GM12878 (cell line): ENCODE measurements around the gene CCNL2. TPM values are rescaled to one million over a fixed set of nuclear protein-coding genes. Genes with fewer than 3 reads are reported as not detected.

Source experiments
- BCL11A ChIP-seq: IDR thresholded peaks from 2 replicates; pipeline ENCODE4 v1.6.1; 2011; ENCODE audit warnings: low read depth, low read length
- CREM ChIP-seq: IDR thresholded peaks from 2 replicates; pipeline ENCODE4 v1.6.1; 2014; ENCODE audit warnings: antibody characterized with exemption, low read depth
- CUX1 ChIP-seq: IDR thresholded peaks from 2 replicates; pipeline ENCODE4 v1.6.1; 2012; ENCODE audit warnings: improper control_type of control experiment, low read depth, low read length; ENCODE audit not compliant: insufficient replicate concordance
- ETV6 ChIP-seq, 2 experiments: fragments of 450-650 bp in 1 of 2; IDR thresholded peaks in 1 of 2; conservative IDR thresholded peaks in 1 of 2; 2 replicates each; pipeline ENCODE4 v1.6.1; 2014; ENCODE audit warnings: antibody characterized with exemption in 1 of 2, borderline replicate concordance in 1 of 2, low read depth in 1 of 2, mild to moderate bottlenecking in 1 of 2, moderate library complexity in 1 of 2
- FOS ChIP-seq: IDR thresholded peaks from 3 replicates; pipeline ENCODE4 v1.6.1; 2011; ENCODE audit warnings: borderline replicate concordance; ENCODE audit not compliant: insufficient read length; ENCODE audit errors: extremely low read depth
- HDAC2 ChIP-seq: fragments of 200-600 bp; sonication (generic); IDR thresholded peaks from 2 replicates; pipeline ENCODE4 v1.6.1; 2017
- IKZF2 ChIP-seq, 2 experiments: fragments of 450-650 bp; IDR thresholded peaks; 2 replicates each; pipeline ENCODE4 v1.6.1; 2017; ENCODE audit warnings: mild to moderate bottlenecking in 2 of 2, moderate library complexity in 2 of 2
- JUNB ChIP-seq: IDR thresholded peaks from 2 replicates; pipeline ENCODE4 v1.6.1; 2016; ENCODE audit warnings: antibody characterized with exemption, mild to moderate bottlenecking
- JUND ChIP-seq: IDR thresholded peaks from 2 replicates; pipeline ENCODE4 v1.6.1; 2012; ENCODE audit warnings: low read depth, mild to moderate bottlenecking, low read length, improper control_type of control experiment, moderate library complexity
- KLF5 ChIP-seq: fragments of 450-650 bp; IDR thresholded peaks from 2 replicates; pipeline ENCODE4 v1.6.1; 2014; ENCODE audit warnings: mild to moderate bottlenecking; ENCODE audit not compliant: partially characterized antibody
- MEF2B ChIP-seq: fragments of 450-650 bp; IDR thresholded peaks from 2 replicates; pipeline ENCODE4 v1.6.1; 2018; ENCODE audit warnings: mild to moderate bottlenecking, moderate library complexity; ENCODE audit not compliant: partially characterized antibody, poor library complexity, severe bottlenecking
- MTA2 ChIP-seq: fragments of 450-650 bp; IDR thresholded peaks from 2 replicates; pipeline ENCODE4 v1.6.1; 2016; ENCODE audit warnings: low read depth, mild to moderate bottlenecking, moderate library complexity
- NFYB ChIP-seq: IDR thresholded peaks from 2 replicates; pipeline ENCODE4 v1.6.1; 2011; ENCODE audit warnings: low read depth, mild to moderate bottlenecking, low read length, improper control_type of control experiment, moderate library complexity; ENCODE audit not compliant: insufficient read depth
- PAX5 ChIP-seq: IDR thresholded peaks from 2 replicates; pipeline ENCODE4 v1.6.1; 2011; ENCODE audit warnings: low read depth, low read length, borderline replicate concordance
- PKNOX1 ChIP-seq: fragments of 450-650 bp; IDR thresholded peaks from 2 replicates; pipeline ENCODE4 v1.6.1; 2016; ENCODE audit warnings: mild to moderate bottlenecking
- POLR2A ChIP-seq: IDR thresholded peaks from 2 replicates; pipeline ENCODE4 v1.6.1; 2011; ENCODE audit warnings: low read depth, mild to moderate bottlenecking, low read length
- SP1 ChIP-seq: IDR thresholded peaks from one replicate; pipeline ENCODE4 v1.6.1; 2011; ENCODE audit warnings: low read depth, low read length
- STAT1 ChIP-seq: fragments of 450-650 bp; conservative IDR thresholded peaks from 2 replicates; pipeline ENCODE4 v1.6.1; 2014; ENCODE audit warnings: antibody characterized with exemption, mild to moderate bottlenecking
- TARDBP ChIP-seq: IDR thresholded peaks from 2 replicates; pipeline ENCODE4 v1.6.1; 2016; ENCODE audit warnings: borderline replicate concordance
- YBX1 ChIP-seq: fragments of 450-650 bp; IDR thresholded peaks from 2 replicates; pipeline ENCODE4 v1.6.1; 2016; ENCODE audit warnings: antibody characterized with exemption
- ZBED1 ChIP-seq: IDR thresholded peaks from 2 replicates; pipeline ENCODE4 v1.6.1; 2016; ENCODE audit warnings: borderline replicate concordance
- ZBTB4 ChIP-seq: fragments of 450-650 bp; formaldehyde crosslinking; IDR thresholded peaks from 2 replicates; pipeline ENCODE4 v1.4.0; 2022; ENCODE audit warnings: mild to moderate bottlenecking, moderate library complexity
- ZNF207 ChIP-seq: fragments of 450-650 bp; IDR thresholded peaks from 2 replicates; pipeline ENCODE4 v1.6.1; 2014; ENCODE audit warnings: antibody characterized with exemption, mild to moderate bottlenecking, borderline replicate concordance
- polyA plus RNA-seq, 11 experiments: library from polyadenylated mRNA; depleted of rRNA in 4 of 11; unstranded in 6 of 11; stranded (reverse) in 5 of 11; fragments of >200 nt; fragmentation: Nextera tagmentation in 4 of 11; fragmentation: Illumina TruSeq in 1 of 11; extraction: Ambion mirVana in 4 of 11; extraction: Trizol in 1 of 11; gene quantifications; 1 replicate in 1 of 11; 2 replicates in 10 of 11; pipeline versions ENCODE4 v1.2.1 to v1.2.3, GENCODE V29; 2011 to 2016; ENCODE audit warnings: inconsistent platforms in 2 of 11, missing spikeins in 2 of 11, low read depth in 1 of 11
- total RNA-seq, 4 experiments: library from RNA; depleted of rRNA in 3 of 4; stranded (reverse); fragments of >200 nt in 3 of 4; fragmentation: Illumina TruSeq in 1 of 4; extraction: Trizol in 1 of 4; gene quantifications; 2 replicates each; pipeline versions ENCODE4 v1.2.1 to v1.2.3, GENCODE V29; 2013 to 2021

CCNL2 gene
- total and polyA plus RNA-seq, 10 of the 15 experiments (the other 5 are each of a cell fraction or from before 2014, with no cell fraction given): 2.1 to 143 (median 101) TPM

GRCh38 chr1:1422465-1423244 lies 23.5 kb upstream of the CCNL2 start (continued):
- TF ChIP-seq ETV6 (conservative IDR thresholded peaks at IDR 0.05 in 1 of 2, IDR thresholded peaks at IDR 0.05 in 1 of 2; ENCODE audit: borderline replicate concordance in 1 of 2, low read depth in 1 of 2): no peak
- TF ChIP-seq CUX1: no peak
- TF ChIP-seq PAX5: no peak
- TF ChIP-seq NFYB: no peak
- no peak for TF ChIP-seq STAT1
- TF ChIP-seq MEF2B: peak; percentile 18
- no peak for TF ChIP-seq CREM
- no peak for TF ChIP-seq ZNF207
- TF ChIP-seq TARDBP: no peak
- no peak for TF ChIP-seq FOS
- no peak for TF ChIP-seq ZBED1
- TF ChIP-seq BCL11A: no peak
- TF ChIP-seq KLF5: no peak
- TF ChIP-seq POLR2A: no peak
- TF ChIP-seq JUNB: no peak
- no peak for TF ChIP-seq HDAC2
- no peak; a peak in 1 of 4 replicates for TF ChIP-seq IKZF2 (IDR thresholded peaks at IDR 0.05)
- peak; percentile 98 for TF ChIP-seq ZBTB4
- no peak for TF ChIP-seq JUND
- no peak for TF ChIP-seq SP1
- no peak for TF ChIP-seq YBX1
- TF ChIP-seq MTA2: peak; percentile 35
- TF ChIP-seq PKNOX1: no peak
